Measurements from ENCODE around the gene AGBL4. TPM values are rescaled to one million over a fixed set of nuclear protein-coding genes. Genes with fewer than 3 reads are reported as not detected.

Gene AGBL4
- polyA plus RNA-seq, 3 donors: 0.05 TPM; not detected in 2

DNA sequence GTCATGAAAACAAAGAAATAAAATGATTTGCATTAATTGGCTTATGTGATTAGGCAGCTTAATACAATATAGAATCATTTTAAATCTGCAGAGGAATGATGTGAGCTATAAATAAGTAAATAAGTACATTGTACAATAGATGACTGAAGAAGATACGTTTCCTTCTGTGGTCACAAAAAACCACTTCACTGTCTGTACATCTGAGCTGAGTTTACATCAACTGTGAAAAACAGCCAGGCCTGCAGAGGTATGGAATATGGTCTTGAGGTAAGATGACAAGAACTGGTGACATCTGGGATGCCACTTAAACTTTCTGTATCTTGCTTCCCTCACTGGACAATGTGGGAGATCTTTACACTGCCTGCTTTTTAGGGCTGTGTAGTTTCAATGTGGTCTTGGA lies 1117.0 kb downstream of the AGBL4 start:
- DNase-seq: no peak
- Histone ChIP-seq H3K27ac (ENCODE audit: low read depth in 1 of 2, low read length in 2 of 2) (no peak overlapping the region), H2AFZ (ENCODE audit: insufficient read depth, low read depth, low read length, poor library complexity, severe bottlenecking) (no peak overlapping the region), H3K4me1 (ENCODE audit: control insufficient read depth in 1 of 2, insufficient read depth in 2 of 2, low read length in 2 of 2) (no peaks in the 10 kb centered on the region), H3K79me2 (ENCODE audit: insufficient read depth, low read length) (no peaks in the 10 kb centered on the region), H3K9ac (ENCODE audit: insufficient read depth, low read length, poor library complexity, severe bottlenecking) (no peak overlapping the region), H3K36me3 (replicated peaks in 1 of 2; ENCODE audit: control insufficient read depth in 1 of 2, insufficient read depth in 2 of 2, low read length in 2 of 2) (no peaks in the 10 kb centered on the region), H3K4me2 (replicated peaks; ENCODE audit: extremely low read depth, low read length, poor library complexity, severe bottlenecking) (no peak overlapping the region), H3K9me3 (replicated peaks in 1 of 2; ENCODE audit: control insufficient read depth in 1 of 2, insufficient read depth in 1 of 2, low read length in 2 of 2) (no peaks in the 10 kb centered on the region), H4K20me1 (ENCODE audit: insufficient read depth, low read length) (no peaks in the 10 kb centered on the region), H3K4me3 (replicated peaks in 1 of 3; ENCODE audit: low read depth in 2 of 3, low read length in 3 of 3) (no peak overlapping the region), H3K27me3 (ENCODE audit: control insufficient read depth in 2 of 2, insufficient read depth in 2 of 2, low read length in 2 of 2) (peaks cover 0 to 2% of the 10 kb centered on the region in 2 donors)
- H3K27ac Mint-ChIP-seq: no peak overlapping the region
- no CpG with 5 or more reads among the region's 1 CpG for WGBS (ENCODE audit: insufficient coverage)
- TF ChIP-seq CTCF (IDR thresholded peaks at IDR 0.05): no peak
- intact Hi-C loops (cut with micrococcal nuclease): no loop called here
- no peak overlapping the region for H3K4me3 Mint-ChIP-seq
- H3K4me1 Mint-ChIP-seq: no peaks in the 10 kb centered on the region
- peaks cover 4 to 7% (median 6%) of the 10 kb centered on the region in 3 donors for H3K27me3 Mint-ChIP-seq (ENCODE audit: low read depth in 3 of 3)
- no peaks in the 10 kb centered on the region for H3K36me3 Mint-ChIP-seq
- H3K9me3 Mint-ChIP-seq: no peaks in the 10 kb centered on the region

- no peak overlapping the region for H2AFZ ChIP-seq (ENCODE audit: insufficient read depth, low read depth, low read length, poor library complexity, severe bottlenecking)
- Mint-ChIP-seq H3K27ac (no peak overlapping the region), H3K9me3 (peaks cover 0 to 2% (median 0%) of the 10 kb centered on the region in 7 donors), H3K4me1 (no peaks in the 10 kb centered on the region), H3K36me3 (no peaks in the 10 kb centered on the region), H3K4me3 (no peak overlapping the region), H3K27me3 (ENCODE audit: low read depth in 3 of 3) (peaks cover 2 to 9% (median 3%) of the 10 kb centered on the region in 3 donors)
- no peak overlapping the region for H3K9ac ChIP-seq (ENCODE audit: insufficient read depth, low read length, poor library complexity, severe bottlenecking)
- no peaks in the 10 kb centered on the region for H3K9me3 ChIP-seq (replicated peaks in 1 of 2; ENCODE audit: control insufficient read depth in 1 of 2, insufficient read depth in 1 of 2, low read length in 2 of 2)
- H3K4me2 ChIP-seq (replicated peaks; ENCODE audit: extremely low read depth, low read length, poor library complexity, severe bottlenecking): no peak overlapping the region
- H3K79me2 ChIP-seq (ENCODE audit: insufficient read depth, low read length): no peaks in the 10 kb centered on the region
- no peak overlapping the region for H3K4me3 ChIP-seq (replicated peaks in 1 of 3; ENCODE audit: low read depth in 2 of 3, low read length in 3 of 3)
- H3K27me3 ChIP-seq (ENCODE audit: control insufficient read depth in 2 of 2, insufficient read depth in 2 of 2, low read length in 2 of 2): peaks cover 0 to 2% of the 10 kb centered on the region in 2 donors
- DNase-seq: no peak
- H3K4me1 ChIP-seq (ENCODE audit: control insufficient read depth in 1 of 2, insufficient read depth in 2 of 2, low read length in 2 of 2): no peaks in the 10 kb centered on the region
- TF ChIP-seq CTCF (IDR thresholded peaks at IDR 0.05): no peak
- H4K20me1 ChIP-seq (ENCODE audit: insufficient read depth, low read length): no peaks in the 10 kb centered on the region
- intact Hi-C loops (cut with micrococcal nuclease): no loop called here
- no peaks in the 10 kb centered on the region for H3K36me3 ChIP-seq (replicated peaks in 1 of 2; ENCODE audit: control insufficient read depth in 1 of 2, insufficient read depth in 2 of 2, low read length in 2 of 2)
- no peak overlapping the region for H3K27ac ChIP-seq (ENCODE audit: low read depth in 1 of 2, low read length in 2 of 2)
- 92% methylated on average over 1 of the region's 1 CpG for WGBS (ENCODE audit: insufficient coverage)
Measured at GRCh38 chr1:48906164-48906563, 1117.6 kb downstream of the AGBL4 start.
